ENCODE measurements around the gene GALNT8. TPM values are rescaled to one million over a fixed set of nuclear protein-coding genes. Genes with fewer than 3 reads are reported as not detected.

GALNT8 gene
- total and polyA plus RNA-seq, 9 of the 15 experiments (the other 6 are each of a cell fraction or from before 2014, with no cell fraction given) = 0.11 to 0.23 (median 0.21) TPM; not detected in 6

GRCh38 chr12:4775936-4776335 is 55.7 kb downstream of the GALNT8 start (continued):
- no peak for TF ChIP-seq XRCC3 (IDR thresholded peaks at IDR 0.05)

- Histone ChIP-seq H3K4me1 (replicated peaks in 1 of 2; ENCODE audit: control insufficient read depth in 2 of 2, insufficient read depth in 2 of 2, low read length in 2 of 2) (no peaks in the 10 kb centered on the region), H3K9me1 (ENCODE audit: control insufficient read depth, insufficient read depth, low read length) (no peaks in the 10 kb centered on the region), H3K36me3 (ENCODE audit: control insufficient read depth, insufficient read depth, low read length) (no peaks in the 10 kb centered on the region), H4K20me1 (replicated peaks; ENCODE audit: control insufficient read depth, insufficient read depth, low read length) (no peaks in the 10 kb centered on the region; the same call in 1 of the 2 replicates), H3K9ac (ENCODE audit: insufficient read depth in 1 of 2, low read depth in 2 of 2, low read length in 2 of 2) (no peak overlapping the region), H3K9me3 (replicated peaks; ENCODE audit: control insufficient read depth, insufficient read depth, low read depth, low read length) (no peaks in the 10 kb centered on the region), H3K4me2 (ENCODE audit: insufficient read depth, low read length) (no peak overlapping the region), H3K79me2 (ENCODE audit: control insufficient read depth, insufficient read depth, low read length) (no peaks in the 10 kb centered on the region), H2AFZ (ENCODE audit: low read depth, low read length) (no peak overlapping the region), H3K27me3 (ENCODE audit: control insufficient read depth in 2 of 2, insufficient read depth in 2 of 2, low read length in 2 of 2) (peaks cover 0 to 10% of the 10 kb centered on the region in 2 experiments; a peak in 2 of 5 replicates), H3K27ac (ENCODE audit: extremely low read depth, low read depth, low read length) (no peak overlapping the region), H3K4me3 (no peak overlapping the region)
- WGBS (ENCODE audit: insufficient coverage, low coverage, missing lambda C conversion rate) = 0% methylated on average over 6 of the region's 8 CpGs
- intact Hi-C loops (cut with micrococcal nuclease) = no loop called here
- no TSS peak for BruUV-seq (replicated peaks)
- TF ChIP-seq, protein P1, sequence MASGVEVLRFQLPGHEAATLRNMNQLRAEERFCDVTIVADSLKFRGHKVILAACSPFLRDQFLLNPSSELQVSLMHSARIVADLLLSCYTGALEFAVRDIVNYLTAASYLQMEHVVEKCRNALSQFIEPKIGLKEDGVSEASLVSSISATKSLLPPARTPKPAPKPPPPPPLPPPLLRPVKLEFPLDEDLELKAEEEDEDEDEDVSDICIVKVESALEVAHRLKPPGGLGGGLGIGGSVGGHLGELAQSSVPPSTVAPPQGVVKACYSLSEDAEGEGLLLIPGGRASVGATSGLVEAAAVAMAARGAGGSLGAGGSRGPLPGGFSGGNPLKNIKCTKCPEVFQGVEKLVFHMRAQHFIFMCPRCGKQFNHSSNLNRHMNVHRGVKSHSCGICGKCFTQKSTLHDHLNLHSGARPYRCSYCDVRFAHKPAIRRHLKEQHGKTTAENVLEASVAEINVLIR (CRISPR knock-in tag; IDR thresholded peaks at IDR 0.05) = no peak
- no peak for TF ChIP-seq SUPT5H (IDR thresholded peaks at IDR 0.05)
- ChIA-PET CTCF (ENCODE audit: low intra/inter-chr PET ratio) (no interaction called here), POLR2A (no interaction called here)
- in situ Hi-C loops (cut with MboI) = no loop called here
- no peak for ATAC-seq
- no peak for DNase-seq (ENCODE audit: extremely low read depth in 1 of 4, low spot score in 3 of 4)
- no peak for FAIRE-seq
These were observed 59.5 kb downstream of the GALNT8 start for GRCh38 chr12:4779749-4780148.

All from K562 (cell line).